Testis (tissue), 3 donors: ENCODE measurements around the gene TBCD. TPM values are rescaled to one million over a fixed set of nuclear protein-coding genes. Genes with fewer than 3 reads are reported as not detected.
"Not testable (repeated sequence)": the region's sequence is repeated elsewhere in the genome, so short reads cannot be mapped to it uniquely, and the experiment has no call there.

Experiments used
- DNase-seq: peaks from one replicate; pipeline ENCODE4 v3.0.0-alpha.2; 2019
- H3K27ac ChIP-seq, 2 donors: fragments of 200-600 bp; sonication (generic); one replicate each; pipeline ENCODE4 v1.5.1; 2019
- H3K27me3 ChIP-seq: fragments of 200-600 bp; sonication (generic); one replicate; pipeline ENCODE4 v1.5.1; 2019
- H3K36me3 ChIP-seq: fragments of 200-600 bp; sonication (generic); one replicate; pipeline ENCODE4 v1.5.1; 2017; ENCODE audit warnings: low read depth; ENCODE audit errors: missing control alignments
- H3K4me1 ChIP-seq: fragments of 200-600 bp; sonication (generic); one replicate; pipeline ENCODE4 v1.5.1; 2019
- H3K4me3 ChIP-seq, 2 donors: fragments of 200-600 bp; sonication (generic); one replicate each; pipeline ENCODE4 v1.5.1; 2017 to 2019
- H3K9me3 ChIP-seq: fragments of 200-600 bp; sonication (generic); one replicate; pipeline ENCODE4 v1.5.1; 2017
- CTCF ChIP-seq, 3 experiments: fragments of 450-650 bp in 2 of 3; fragments of 200-600 bp in 1 of 3; sonication (generic) in 1 of 3; IDR thresholded peaks; one replicate each; pipeline ENCODE4 v1.5.1; 2016 to 2019; ENCODE audit warnings: antibody characterized with exemption in 3 of 3, mild to moderate bottlenecking in 2 of 3, moderate library complexity in 1 of 3
- POLR2A ChIP-seq: fragments of 450-650 bp; IDR thresholded peaks from one replicate; pipeline ENCODE4 v1.6.1; 2017; ENCODE audit warnings: antibody characterized with exemption, mild to moderate bottlenecking, moderate library complexity
- WGBS, 2 donors: methylation state at CpG; one replicate each; pipeline ENCODE4 v1.1.5; 2018; 5-methylcytosine and 5-hydroxymethylcytosine counted together
- intact Hi-C: fragments of 100-400 bp; cut with DNase I; formaldehyde crosslinking; loops from one replicate; pipeline ENCODE4 v1.15.1; 2023; ENCODE audit warnings: low total_unique reads
- polyA plus RNA-seq: library from polyadenylated mRNA; stranded (reverse); fragments of 350-450 nt; fragmentation: Illumina TruSeq; extraction: RNeasy Lipid Tissue Mini Kit (QIAGEN cat#74804); gene quantifications from one replicate; pipeline ENCODE4 v1.2.3, GENCODE V29; 2014; ENCODE audit warnings: low read depth, low replicate concordance; ENCODE audit not compliant: insufficient read depth
- total RNA-seq, 2 donors: library from RNA; depleted of rRNA; stranded (reverse); fragments of >200 nt; gene quantifications; one replicate each; pipeline ENCODE4 v1.2.3, GENCODE V29; 2016

TBCD gene
- total and polyA plus RNA-seq, 3 donors from 2014 or later: 81.2 to 128 (median 115) TPM

DNA sequence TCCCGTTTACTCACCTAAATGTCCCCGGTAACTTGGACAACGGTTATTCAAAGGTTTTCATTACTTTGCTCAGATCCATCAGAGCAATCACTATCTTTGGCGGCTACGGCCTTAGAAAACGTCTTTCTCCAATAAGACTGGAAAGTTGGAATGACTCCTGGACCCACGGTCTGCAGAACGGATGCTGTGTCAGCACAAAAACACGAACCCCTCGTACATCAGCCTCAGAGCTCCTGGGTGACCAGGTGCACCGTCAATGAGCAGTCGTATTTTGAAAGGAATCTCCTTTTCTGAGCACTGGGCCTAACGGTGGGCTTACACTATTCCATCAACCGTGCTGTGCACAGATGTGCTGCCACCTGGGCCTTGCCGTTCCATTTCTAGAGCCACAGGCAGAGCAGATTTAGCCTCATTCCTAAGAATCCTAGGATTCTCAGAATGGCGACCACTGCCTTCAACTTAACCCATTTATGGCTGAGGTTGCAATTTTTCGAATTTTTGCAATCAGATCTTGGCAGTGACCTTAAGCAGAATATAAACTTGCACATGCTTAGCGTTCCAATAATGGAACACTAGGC, 198.7 kb downstream of the TBCD start:
- WGBS, 2 donors: 90 to 96% methylated on average over 18 of the region's 18 CpGs
- H3K27ac ChIP-seq: no peak overlapping the region
- H3K9me3 ChIP-seq: no peaks in the 10 kb centered on the region
- no peak overlapping the region for H3K4me3 ChIP-seq
- no peak for DNase-seq
- no peaks in the 10 kb centered on the region for H3K4me1 ChIP-seq
- TF ChIP-seq POLR2A: no peak
- no peak for TF ChIP-seq CTCF (IDR thresholded peaks at IDR 0.05)
- no peaks in the 10 kb centered on the region for H3K27me3 ChIP-seq
- no peaks in the 10 kb centered on the region for H3K36me3 ChIP-seq
- intact Hi-C loops: no loop called here

- H3K27ac ChIP-seq: no peak overlapping the region
- WGBS, 2 donors: 96 to 98% methylated on average over 13 of the region's 13 CpGs
Measured at GRCh38 chr17:82952019-82952418, 200.2 kb downstream of the TBCD start.

GRCh38 chr17:82955106-82955505, 203.2 kb downstream of the TBCD start:
- intact Hi-C loops, H3K9me3 ChIP-seq, H3K27me3 ChIP-seq, H3K4me1 ChIP-seq, H3K4me3 ChIP-seq, H3K27ac ChIP-seq, H3K36me3 ChIP-seq, DNase-seq: not testable (repeated sequence)
- whole genome bisulfite sequencing, 2 donors: 85 to 90% methylated on average over 3 of the region's 3 CpGs

More at GRCh38 chr17:82952019-82952418, 200.2 kb downstream of the TBCD start:
- no peak overlapping the region for H3K4me3 ChIP-seq
- H3K27me3 ChIP-seq: no peaks in the 10 kb centered on the region
- no peaks in the 10 kb centered on the region for H3K4me1 ChIP-seq
- H3K9me3 ChIP-seq: no peaks in the 10 kb centered on the region
- H3K36me3 ChIP-seq: no peaks in the 10 kb centered on the region
- intact Hi-C loops: no loop called here
- TF ChIP-seq CTCF (IDR thresholded peaks at IDR 0.05): no peak
- no peak for TF ChIP-seq POLR2A
- DNase-seq: peak; percentile 6

GRCh38 chr17:82955627-82956026, 203.8 kb downstream of the TBCD start:
- H3K4me1 ChIP-seq, H3K27ac ChIP-seq, H3K36me3 ChIP-seq, H3K27me3 ChIP-seq, DNase-seq, intact Hi-C loops, H3K9me3 ChIP-seq, H3K4me3 ChIP-seq: not testable (repeated sequence)
- WGBS, 2 donors: 96 to 99% methylated on average over 4 of the region's 4 CpGs

DNA sequence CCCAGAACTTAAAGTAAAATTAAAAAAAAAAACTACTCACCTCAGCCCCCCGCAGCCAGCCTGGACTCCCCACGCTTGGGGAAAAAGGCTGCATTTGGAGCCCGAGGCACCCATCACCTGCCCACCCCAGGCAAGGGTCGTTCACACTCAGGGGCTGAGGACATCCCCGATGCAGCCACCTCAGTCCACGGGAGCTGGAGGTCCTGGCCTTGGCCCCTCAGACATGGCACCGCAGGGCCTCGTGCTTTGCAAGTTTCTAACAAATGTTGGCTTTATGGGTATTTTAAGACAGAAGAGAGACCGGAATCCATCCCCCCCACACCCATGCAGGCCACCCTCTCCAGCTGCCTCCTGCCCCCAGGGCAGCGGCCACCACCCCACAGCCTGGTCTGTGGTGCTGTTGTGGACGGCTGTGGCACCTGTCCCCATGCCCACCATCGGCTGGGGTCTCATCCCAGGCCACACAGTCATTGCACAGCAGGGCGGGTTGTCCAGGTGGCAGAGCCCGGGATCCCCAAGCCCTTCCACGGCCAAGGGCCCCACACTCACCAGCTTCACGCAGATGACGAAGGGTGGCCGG, 204.4 kb downstream of the TBCD start:
- no peak for TF ChIP-seq CTCF (IDR thresholded peaks at IDR 0.05)
- no peak for TF ChIP-seq POLR2A
- no peaks in the 10 kb centered on the region for H3K27me3 ChIP-seq
- H3K4me3 ChIP-seq: no peak overlapping the region
- DNase-seq: peak; percentile 11
- H3K9me3 ChIP-seq: no peaks in the 10 kb centered on the region
- no peak overlapping the region for H3K27ac ChIP-seq
- WGBS, 2 donors: 93 to 98% methylated on average over 8 to 17 of the region's 18 CpGs
- H3K36me3 ChIP-seq: no peaks in the 10 kb centered on the region
- H3K4me1 ChIP-seq: no peaks in the 10 kb centered on the region
- intact Hi-C loops: no loop called here
